ENCODE results near the gene SCYGR1.
"Not testable (repeated sequence)": the region's sequence is repeated elsewhere in the genome, so short reads cannot be mapped to it uniquely, and the experiment has no call there.

Gene SCYGR1

GRCh38 chr2:227370092-227370491, 17.7 kb downstream of the SCYGR1 start:
- DNase-seq: no peak

GRCh38 chr2:227368574-227368973, 19.2 kb downstream of the SCYGR1 start:
- no peak for DNase-seq

- no peak for DNase-seq
Observed at GRCh38 chr2:227367427-227367795, 20.3 kb downstream of the SCYGR1 start.

GRCh38 chr2:227366769-227367426, 20.9 kb downstream of the SCYGR1 start:
- peak; percentile 49 for DNase-seq

- no peak for DNase-seq
Observed at GRCh38 chr2:227365833-227366232, 21.9 kb downstream of the SCYGR1 start.

GRCh38 chr2:227364585-227365263, 23.0 kb downstream of the SCYGR1 start:
- not testable (repeated sequence) for DNase-seq

- DNase-seq: no peak
Observed at GRCh38 chr2:227363756-227364155, 24.0 kb downstream of the SCYGR1 start.

- DNase-seq: no peak
Observed at GRCh38 chr2:227360351-227360750, 27.4 kb downstream of the SCYGR1 start.

- DNase-seq: no peak
Observed at GRCh38 chr2:227351639-227352038, 36.1 kb downstream of the SCYGR1 start.

GRCh38 chr2:227349989-227350612, 37.6 kb downstream of the SCYGR1 start:
- DNase-seq: no peak

GRCh38 chr2:227348324-227348723, 39.4 kb downstream of the SCYGR1 start:
- no peak for DNase-seq

GRCh38 chr2:227347117-227347516, 40.6 kb downstream of the SCYGR1 start:
- DNase-seq: no peak

- DNase-seq: no peak
Observed at GRCh38 chr2:227344231-227344630, 43.5 kb downstream of the SCYGR1 start.

- no peak for DNase-seq
Observed at GRCh38 chr2:227341553-227341952, 46.2 kb downstream of the SCYGR1 start.

- DNase-seq: no peak
Observed at GRCh38 chr2:227340106-227340505, 47.6 kb downstream of the SCYGR1 start.

GRCh38 chr2:227339098-227339599, 48.6 kb downstream of the SCYGR1 start:
- no peak for DNase-seq
